GM13976 (cell line): ENCODE results near the gene SGCD.

Source experiments
- DNase-seq: peaks from one replicate; pipeline ENCODE4 v3.0.0; 2012; ENCODE audit warnings: low spot score
- CTCF ChIP-seq: IDR thresholded peaks from 2 replicates; pipeline ENCODE4 v1.5.1; 2012; ENCODE audit warnings: borderline replicate concordance, mild to moderate bottlenecking; ENCODE audit not compliant: insufficient read depth; ENCODE audit errors: extremely low read depth, missing control alignments, control extremely low read depth
- in situ Hi-C: fragments of 300-500 bp; cut with MboI; formaldehyde crosslinking; loops from one replicate; pipeline ENCODE4 v1.12.0; 2022; ENCODE audit warnings: low sequenced_read_pairs, mixed read lengths, inconsistent platforms; ENCODE audit not compliant: unreplicated experiment

Gene SGCD

GRCh38 chr5:156778139-156778706, 451.3 kb downstream of the SGCD start:
- no peak for TF ChIP-seq CTCF
- no peak for DNase-seq
- in situ Hi-C loops: no loop called here

- no peak for TF ChIP-seq CTCF
- DNase-seq: no peak
- in situ Hi-C loops: no loop called here
Measured at GRCh38 chr5:156778752-156779151, 451.8 kb downstream of the SGCD start.

DNA sequence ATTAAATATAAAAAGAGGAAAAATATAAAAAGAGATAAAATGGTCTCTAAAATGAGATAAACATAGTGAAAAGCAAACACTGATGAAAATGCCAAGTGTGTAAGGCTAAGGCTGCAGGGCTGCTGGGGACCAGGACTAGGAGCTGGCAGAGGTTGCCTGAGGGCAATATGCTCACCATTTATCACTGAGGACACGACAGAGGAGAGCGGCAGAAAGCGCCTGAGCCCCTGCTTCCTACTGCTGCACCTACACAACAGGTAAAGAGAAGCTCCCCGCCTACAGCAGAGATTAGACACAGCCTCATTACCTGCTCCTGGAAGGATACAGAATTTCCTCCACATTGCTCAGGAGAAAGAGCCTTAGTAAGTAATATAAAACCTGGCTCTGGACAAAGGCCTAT, 452.5 kb downstream of the SGCD start:
- no peak for DNase-seq
- no peak for TF ChIP-seq CTCF
- in situ Hi-C loops: no loop called here

GRCh38 chr5:156783092-156783491, 456.1 kb downstream of the SGCD start:
- no peak for DNase-seq
- no peak for TF ChIP-seq CTCF
- in situ Hi-C loops: no loop called here

DNA sequence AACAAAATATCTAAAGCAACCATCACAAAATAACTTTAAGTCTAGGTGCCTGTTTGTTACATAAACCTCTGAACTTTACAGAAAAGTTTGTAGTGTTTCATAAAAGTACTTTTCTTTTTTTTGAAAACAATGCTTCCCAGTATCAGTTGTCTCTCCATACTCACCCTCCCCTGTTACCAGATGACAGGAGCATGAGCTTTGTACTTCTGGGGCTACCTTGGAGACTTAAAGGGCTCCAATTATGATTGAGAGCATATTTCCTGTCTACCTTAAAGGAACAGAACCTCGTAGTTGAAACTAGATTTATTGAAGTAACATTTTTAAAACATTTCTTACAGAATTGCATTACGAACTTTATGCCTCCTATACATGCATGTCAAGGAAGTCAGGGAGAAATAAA, 467.7 kb downstream of the SGCD start:
- in situ Hi-C loops: no loop called here
- no peak for TF ChIP-seq CTCF
- DNase-seq: no peak

- no peak for DNase-seq
- TF ChIP-seq CTCF: no peak
- in situ Hi-C loops: no loop called here
Measured at GRCh38 chr5:156798201-156798600, 471.2 kb downstream of the SGCD start.

DNA sequence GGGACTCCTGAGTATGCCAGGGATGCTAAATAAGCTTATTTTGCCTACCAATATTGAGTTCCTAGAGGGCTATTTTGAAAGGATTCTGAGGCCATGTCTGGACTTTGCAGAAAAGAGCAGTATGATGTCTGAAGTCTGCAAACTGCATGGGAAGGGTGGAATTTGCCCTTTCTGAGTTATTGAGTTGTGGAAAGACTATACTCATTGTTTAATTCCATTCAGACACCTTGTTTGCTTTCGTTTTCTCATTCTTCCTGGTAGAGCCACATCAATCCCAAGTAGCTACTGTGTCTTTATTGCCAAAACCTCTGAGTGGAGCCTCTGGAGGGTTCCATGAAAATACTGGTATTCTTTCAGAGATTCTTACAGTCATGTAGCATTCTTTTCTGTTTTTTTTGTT, 472.2 kb downstream of the SGCD start:
- DNase-seq: no peak
- in situ Hi-C loops: no loop called here
- TF ChIP-seq CTCF: no peak
